HG02588 (cell line): ENCODE results near the gene FGF18.
"Not testable (repeated sequence)": the region's sequence is repeated elsewhere in the genome, so short reads cannot be mapped to it uniquely, and the experiment has no call there.

Source experiments
- ATAC-seq: cut with Tn5 transposase; IDR thresholded peaks from one replicate; pipeline ENCODE4 v1.9.1; 2021; ENCODE audit warnings: mild to moderate bottlenecking, moderate library complexity; ENCODE audit not compliant: unreplicated experiment

FGF18 gene, protein sequence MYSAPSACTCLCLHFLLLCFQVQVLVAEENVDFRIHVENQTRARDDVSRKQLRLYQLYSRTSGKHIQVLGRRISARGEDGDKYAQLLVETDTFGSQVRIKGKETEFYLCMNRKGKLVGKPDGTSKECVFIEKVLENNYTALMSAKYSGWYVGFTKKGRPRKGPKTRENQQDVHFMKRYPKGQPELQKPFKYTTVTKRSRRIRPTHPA

DNA sequence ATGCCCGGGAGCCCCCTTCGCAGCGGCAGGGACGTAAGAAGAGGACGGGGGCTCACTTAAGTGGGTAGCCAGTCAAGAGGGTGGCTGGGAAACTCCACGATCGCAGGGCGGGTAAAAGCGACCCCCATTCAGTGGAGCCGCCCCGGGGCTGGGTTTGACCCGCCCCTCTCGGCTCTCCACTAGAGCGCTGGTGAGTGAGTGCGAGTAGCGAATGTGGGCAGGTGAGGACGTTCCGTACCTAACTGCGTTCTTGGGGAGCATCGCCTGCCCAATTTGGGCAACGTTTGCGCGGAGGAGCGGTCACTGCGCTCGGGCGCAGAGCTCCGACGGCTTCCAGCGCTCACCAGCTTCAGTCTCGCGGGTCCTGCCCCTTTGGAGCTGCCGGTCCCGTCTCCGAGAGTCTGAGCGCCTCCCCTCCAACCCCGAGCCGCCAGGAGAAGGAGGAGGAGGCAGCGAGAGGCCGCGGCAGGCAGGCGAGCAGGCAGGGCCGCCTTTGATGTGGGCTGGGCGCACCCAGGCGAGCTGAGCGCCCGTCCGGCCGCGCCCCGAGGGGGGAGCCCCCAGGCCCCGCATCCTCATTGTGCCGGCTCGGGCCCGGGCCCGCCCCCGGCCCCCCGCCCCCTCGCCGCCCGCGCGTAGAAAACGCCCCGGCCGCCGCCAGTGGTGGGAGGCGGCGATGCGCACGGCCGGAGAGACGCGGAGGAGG, at the start of gene FGF18:
Gene FGF18, plus strand, starts transcription at position 666 of the 706 bp plus-strand sequence. CDS start 553 bp downstream, outside the sequence.
- ATAC-seq = no peak

GRCh38 chr5:171369898-171370297, 49.5 kb upstream of the FGF18 start:
- no peak for ATAC-seq

DNA sequence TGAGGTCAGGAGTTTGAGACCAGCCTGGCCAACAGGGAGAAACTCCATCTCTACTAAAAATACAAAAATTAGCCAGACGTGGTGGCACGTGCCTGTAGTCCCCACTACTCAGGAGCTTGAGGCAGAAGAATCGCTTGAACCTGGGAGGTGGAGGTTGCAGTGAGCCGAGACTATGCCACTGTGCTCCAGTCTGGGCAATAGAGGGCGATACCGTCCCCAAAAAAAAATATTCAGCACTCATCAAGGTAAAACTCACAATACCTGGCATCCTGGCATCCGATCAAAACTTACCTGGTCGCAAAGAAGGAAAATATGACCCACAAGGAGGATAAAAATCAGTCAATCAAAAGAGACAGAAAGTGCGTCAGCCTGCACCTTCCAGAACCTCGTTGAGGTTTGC, 48.6 kb upstream of the FGF18 start:
- ATAC-seq = not testable (repeated sequence)

- ATAC-seq = no peak
These were observed 48.1 kb upstream of the FGF18 start for GRCh38 chr5:171371326-171371725.

GRCh38 chr5:171379961-171380360, 39.5 kb upstream of the FGF18 start:
- ATAC-seq = no peak

- ATAC-seq = not testable (repeated sequence)
These were observed 35.0 kb upstream of the FGF18 start for GRCh38 chr5:171384416-171384815.

GRCh38 chr5:171384999-171385398, 34.4 kb upstream of the FGF18 start:
- ATAC-seq = not testable (repeated sequence)

DNA sequence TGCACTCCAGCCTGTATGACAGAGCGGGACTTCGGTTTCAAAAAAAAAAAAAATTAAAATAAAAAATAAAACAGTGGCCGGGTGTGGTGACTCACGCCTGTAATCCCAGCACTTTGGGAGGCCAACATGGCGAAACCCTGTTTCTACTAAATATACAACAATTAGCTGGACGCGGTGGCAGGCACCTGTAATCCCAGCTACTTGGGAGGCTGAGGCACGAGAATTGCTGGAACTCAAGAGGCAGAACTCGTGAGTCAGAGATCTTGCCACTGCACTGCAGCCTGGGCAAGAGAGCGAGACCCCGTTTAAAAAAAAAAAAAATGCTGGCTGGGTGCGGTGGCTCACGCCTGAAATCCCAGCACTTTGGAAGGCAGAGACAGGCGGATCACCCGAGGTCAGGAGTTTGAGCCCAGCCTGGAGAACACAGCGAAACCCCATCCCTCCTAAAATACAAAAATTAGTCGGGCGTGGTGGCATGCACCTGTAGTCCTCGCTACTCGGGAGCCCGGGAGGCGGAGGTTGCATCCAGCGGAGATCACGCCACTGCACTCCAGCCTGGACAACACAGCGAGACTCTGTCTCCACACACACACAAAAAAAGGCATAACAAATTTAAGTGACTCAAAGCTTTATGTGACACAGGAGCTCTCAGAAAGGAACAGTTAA, 33.3 kb upstream of the FGF18 start:
- ATAC-seq = no peak

- ATAC-seq = no peak
These were observed 32.5 kb upstream of the FGF18 start for GRCh38 chr5:171386861-171387344.

DNA sequence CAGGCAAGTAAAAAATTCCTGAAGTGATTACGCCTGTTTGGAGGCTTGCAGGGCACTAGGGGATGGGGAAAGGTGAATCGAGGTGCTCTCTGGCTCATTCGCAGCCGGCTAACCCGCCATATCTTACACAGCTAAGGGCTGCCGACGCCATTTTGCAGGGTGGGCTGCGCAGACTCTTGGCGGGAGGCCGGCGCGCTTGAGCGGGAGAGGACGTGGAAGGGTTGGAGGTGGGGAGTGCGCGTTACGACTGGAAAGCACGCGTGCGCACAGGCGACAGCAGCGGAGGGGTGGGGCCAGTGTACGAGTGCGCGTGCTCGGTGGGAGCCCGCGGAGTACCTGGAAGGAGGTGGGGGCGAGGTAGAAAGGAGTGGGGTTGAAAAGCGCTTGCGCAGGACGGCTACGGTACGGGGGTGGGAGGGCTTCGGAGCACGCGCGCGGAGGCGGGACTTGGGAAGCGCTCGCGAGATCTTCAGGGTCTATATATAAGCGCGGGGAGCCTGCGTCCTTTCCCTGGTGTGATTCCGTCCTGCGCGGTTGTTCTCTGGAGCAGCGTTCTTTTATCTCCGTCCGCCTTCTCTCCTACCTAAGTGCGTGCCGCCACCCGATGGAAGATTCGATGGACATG, 32.0 kb upstream of the FGF18 start, which contains the start of gene NPM1:
Gene NPM1, plus strand, starts transcription at position 505 of the 625 bp plus-strand sequence. Its CDS starts 100 bp downstream, at position 605.
- peak; percentile 83 for ATAC-seq

GRCh38 chr5:171387970-171388815, 31.3 kb upstream of the FGF18 start:
- ATAC-seq = peak; percentile 37

DNA sequence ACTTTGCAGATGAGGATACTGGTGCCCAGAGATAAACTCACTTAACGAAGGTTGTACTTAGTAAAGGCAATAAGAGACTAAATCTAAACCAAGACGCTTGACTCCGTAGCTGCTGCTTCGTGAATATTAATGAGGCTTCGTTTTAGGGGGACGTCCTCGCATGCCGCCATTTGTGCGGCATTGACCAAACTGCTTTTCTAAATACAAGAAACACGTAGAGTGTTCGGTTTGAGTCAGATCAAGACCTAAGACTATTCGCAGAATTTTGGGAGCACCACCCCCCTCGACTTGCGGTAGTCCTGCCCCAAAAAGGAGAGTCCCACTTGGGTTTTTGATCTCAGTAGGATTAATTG, 30.7 kb upstream of the FGF18 start:
- ATAC-seq = no peak

- ATAC-seq = no peak
These were observed 28.4 kb upstream of the FGF18 start for GRCh38 chr5:171390883-171391677.

GRCh38 chr5:171391996-171392577, 27.4 kb upstream of the FGF18 start:
- ATAC-seq = no peak

GRCh38 chr5:171392585-171393159, 26.8 kb upstream of the FGF18 start:
- ATAC-seq = no peak

DNA sequence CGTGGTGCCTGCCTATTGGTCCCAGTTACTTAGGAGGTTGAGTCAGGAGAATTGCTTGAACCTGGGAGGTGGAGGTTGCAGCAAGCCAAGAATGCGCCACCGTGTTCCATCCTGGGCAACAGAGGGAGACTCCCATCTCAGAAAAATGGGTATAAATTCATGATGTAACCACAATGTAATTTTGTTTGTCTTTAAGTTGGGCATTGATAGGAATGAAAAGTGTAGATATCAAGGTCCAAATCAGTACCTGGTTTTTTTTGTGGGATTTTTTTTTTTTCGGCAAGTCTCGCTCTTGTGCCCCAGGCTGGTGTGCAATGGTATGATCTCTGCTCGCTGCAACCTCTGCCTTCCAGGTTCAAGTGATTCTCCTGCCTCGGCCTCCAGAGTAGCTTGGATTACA, 24.4 kb upstream of the FGF18 start:
- no peak for ATAC-seq

DNA sequence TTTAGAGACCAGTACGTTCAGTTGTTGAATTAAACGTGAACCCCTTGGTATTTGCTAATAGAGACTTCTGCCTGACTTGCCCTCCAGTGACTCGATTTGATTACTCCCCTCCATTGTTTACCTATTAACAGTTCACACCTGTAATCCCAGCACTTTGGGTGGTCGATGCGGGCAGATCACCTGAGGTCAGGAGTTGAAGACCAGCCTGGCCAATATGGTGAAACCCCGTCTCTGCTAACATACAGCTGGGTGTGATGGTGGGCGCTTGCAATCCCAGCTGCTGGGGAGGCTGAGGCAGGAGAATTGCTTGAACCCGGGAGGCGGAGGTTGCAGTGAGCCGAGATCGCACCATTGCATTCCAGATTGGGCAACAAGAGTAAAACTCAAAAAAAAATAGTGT, 22.9 kb upstream of the FGF18 start:
- not testable (repeated sequence) for ATAC-seq

GRCh38 chr5:171397190-171397589, 22.3 kb upstream of the FGF18 start:
- ATAC-seq = no peak

DNA sequence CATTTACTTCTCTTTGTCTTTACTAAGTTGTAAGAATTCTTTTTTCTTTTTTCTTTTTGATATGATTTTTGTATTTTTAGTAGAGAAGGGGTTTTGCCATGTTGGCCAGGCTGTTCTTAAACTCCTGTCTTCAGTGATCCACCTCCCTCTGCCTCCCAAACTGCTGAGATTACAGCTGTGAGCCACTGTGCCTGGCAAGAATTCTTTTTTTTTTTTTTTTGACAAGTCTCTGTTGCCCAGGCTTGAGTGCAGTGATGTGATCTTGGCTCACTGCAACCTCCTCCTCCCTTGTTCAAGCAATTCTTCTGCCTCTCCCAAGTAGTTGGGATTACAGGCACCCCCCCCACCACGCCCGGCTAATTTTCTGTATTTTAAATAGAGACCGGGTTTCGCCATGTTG, 21.8 kb upstream of the FGF18 start:
- ATAC-seq = no peak
